GM12865 (cell line): ENCODE data around the gene KIFAP3.
"Not testable (repeated sequence)": the region's sequence is repeated elsewhere in the genome, so short reads cannot be mapped to it uniquely, and the experiment has no call there.

Experiments used
- DNase-seq: peaks from one replicate; pipeline ENCODE4 v3.0.0; 2010; ENCODE audit warnings: low read depth
- H3K4me3 ChIP-seq: 2 replicates; pipeline ENCODE4 v1.5.1; 2011; ENCODE audit warnings: mild to moderate bottlenecking, low read depth, low read length, control low read depth
- TF ChIP-seq, protein P1 (sequence below): IDR thresholded peaks from 2 replicates; pipeline ENCODE4 v1.5.1; 2011; ENCODE audit warnings: low read length, control low read depth, low read depth, inconsistent platforms; ENCODE audit not compliant: insufficient read depth; ENCODE audit errors: missing control alignments

The KIFAP3 gene

DNA sequence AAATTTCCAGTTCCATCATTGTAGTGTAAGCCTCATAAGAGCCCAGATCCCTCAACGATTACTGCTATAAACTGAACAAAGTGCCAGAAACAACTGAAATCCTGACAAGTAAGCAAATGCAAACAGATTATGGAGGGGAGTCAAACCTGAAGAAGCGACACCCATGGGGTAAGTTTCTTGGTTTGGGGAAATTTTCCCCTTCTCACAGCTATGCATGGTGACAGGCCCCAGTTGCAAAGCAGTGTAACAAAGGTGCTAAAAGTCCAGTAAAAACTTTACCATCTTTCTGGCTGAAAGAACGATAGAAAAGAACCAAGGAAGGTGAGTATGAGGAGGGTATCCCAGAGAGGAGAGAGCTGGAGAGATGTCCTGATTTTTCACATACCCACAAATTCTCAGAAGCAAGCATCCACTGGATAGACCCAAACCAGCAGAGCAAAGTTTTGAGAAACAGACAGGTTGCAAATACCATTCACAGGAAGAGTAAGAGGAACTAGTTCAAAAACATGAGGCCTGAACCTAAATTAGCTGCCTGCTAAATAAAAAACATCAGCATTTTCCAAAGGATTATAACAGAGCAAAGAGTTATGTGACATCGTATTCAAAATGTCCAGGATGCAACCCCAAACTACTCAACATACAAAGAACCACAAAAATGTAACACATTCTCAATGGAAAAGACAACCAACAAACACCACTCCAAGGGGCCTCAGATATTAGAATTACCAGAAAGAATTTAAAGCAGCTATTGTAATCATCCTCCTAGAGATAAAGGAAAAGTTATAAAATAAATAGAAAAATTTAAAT, 195.3 kb downstream of the KIFAP3 start:
- TF ChIP-seq, protein P1, sequence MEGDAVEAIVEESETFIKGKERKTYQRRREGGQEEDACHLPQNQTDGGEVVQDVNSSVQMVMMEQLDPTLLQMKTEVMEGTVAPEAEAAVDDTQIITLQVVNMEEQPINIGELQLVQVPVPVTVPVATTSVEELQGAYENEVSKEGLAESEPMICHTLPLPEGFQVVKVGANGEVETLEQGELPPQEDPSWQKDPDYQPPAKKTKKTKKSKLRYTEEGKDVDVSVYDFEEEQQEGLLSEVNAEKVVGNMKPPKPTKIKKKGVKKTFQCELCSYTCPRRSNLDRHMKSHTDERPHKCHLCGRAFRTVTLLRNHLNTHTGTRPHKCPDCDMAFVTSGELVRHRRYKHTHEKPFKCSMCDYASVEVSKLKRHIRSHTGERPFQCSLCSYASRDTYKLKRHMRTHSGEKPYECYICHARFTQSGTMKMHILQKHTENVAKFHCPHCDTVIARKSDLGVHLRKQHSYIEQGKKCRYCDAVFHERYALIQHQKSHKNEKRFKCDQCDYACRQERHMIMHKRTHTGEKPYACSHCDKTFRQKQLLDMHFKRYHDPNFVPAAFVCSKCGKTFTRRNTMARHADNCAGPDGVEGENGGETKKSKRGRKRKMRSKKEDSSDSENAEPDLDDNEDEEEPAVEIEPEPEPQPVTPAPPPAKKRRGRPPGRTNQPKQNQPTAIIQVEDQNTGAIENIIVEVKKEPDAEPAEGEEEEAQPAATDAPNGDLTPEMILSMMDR: no peak
- no peak for DNase-seq
- no peak overlapping the region for H3K4me3 ChIP-seq

- no peak for DNase-seq
- no peak overlapping the region for H3K4me3 ChIP-seq
- TF ChIP-seq, protein P1: no peak
These were observed 196.0 kb downstream of the KIFAP3 start for GRCh38 chr1:169878498-169878897.

DNA sequence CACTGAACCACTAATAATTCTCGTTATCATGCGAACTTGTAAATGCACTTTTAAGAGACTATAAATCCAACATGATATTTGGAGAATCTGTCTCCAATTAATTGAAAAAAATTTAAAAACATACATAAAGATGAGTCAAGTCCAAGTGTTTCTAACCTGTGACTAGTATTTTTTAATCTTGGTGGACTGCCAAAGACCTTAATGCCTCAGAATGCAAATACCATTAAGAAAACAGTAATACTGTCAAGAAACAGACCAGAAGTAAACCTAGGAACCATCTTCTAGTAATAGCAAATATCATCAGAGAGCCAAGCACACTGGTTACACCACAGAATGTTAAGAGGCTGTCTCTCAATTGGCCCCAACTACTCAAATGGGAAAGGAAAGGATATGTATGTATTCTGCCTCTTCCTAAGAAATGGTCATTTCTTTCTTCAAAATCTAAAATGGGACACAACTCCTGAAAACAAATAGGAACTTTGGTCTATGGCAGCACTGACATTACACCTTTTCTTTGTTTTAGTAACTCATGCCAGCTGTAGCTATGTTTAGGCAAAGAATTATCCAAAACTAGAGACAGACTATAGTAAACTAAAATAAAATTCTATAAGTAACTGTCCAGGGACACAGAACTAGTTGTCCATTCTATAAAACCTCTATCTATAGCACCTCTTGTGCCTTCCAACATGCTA, 196.5 kb downstream of the KIFAP3 start:
- no peak for DNase-seq
- TF ChIP-seq, protein P1: no peak
- no peak overlapping the region for H3K4me3 ChIP-seq

DNA sequence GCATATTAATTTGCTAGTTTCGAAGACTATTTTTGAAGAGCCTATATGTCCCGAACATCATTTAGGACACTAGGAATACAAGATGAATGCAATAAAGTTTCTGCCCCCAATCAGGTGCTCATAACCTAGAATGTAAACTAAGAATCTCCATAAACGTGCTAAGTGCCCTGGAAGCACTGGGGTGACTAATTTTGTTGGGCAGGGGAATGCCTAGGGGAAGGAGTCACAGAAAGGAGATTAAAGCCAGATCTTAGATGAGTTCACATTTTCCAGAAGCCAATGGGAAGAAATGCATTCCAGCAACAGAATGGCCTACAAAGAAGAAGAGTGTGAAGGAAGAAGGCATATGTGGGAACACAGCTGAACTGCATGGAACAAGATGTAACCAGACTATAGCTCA, 200.3 kb downstream of the KIFAP3 start:
- TF ChIP-seq, protein P1: no peak

DNA sequence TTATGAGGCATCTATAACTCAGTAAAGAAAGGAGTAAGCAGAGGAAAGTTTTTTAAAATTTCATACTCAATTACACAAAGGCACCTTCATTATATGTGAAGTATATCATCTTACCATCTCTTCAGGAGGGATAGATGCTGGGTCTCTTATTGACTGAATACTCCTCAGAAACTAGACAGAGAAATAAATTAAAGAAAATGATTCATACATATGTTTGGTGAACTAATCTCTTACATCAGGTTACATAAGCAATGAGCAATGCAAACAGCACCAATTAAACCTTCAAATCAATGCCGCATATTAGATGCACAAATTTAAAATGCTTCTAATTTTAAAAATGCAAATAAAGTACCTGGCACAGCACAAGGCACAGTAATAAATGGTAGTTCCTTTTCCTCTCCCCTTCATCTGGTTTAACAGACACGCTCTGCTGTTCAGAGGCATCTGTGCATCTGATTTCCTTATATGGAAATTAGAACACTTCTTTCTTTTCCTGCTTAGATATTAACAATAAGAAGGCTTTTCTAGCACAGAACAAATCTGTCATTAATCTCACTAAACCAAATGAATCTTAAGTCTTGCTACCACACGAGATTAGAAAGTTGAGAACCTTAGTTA, 200.8 kb downstream of the KIFAP3 start:
- DNase-seq: no peak

More for the DNA sequence above, 200.3 kb downstream of the KIFAP3 start:
- DNase-seq: no peak
- no peak overlapping the region for H3K4me3 ChIP-seq

DNA sequence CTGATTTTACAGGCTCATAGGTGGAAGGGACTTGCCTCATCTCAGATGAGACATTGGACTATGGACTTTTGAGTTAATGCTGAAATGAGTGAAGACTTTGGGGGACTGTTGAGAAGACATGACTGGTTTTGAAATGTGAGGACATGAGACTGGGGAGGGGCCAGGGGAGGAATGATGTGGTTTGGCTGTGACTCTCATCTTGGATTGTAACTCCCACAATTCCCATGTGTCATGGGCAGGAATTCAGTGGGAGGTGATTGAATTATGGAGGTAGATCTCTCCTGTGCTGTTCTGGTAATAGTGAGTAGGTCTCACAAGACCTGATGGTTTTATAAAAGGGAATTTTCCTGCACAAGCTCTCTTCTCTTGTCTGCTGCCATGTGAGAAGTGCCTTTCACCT, 201.6 kb downstream of the KIFAP3 start:
- no peak for DNase-seq
- TF ChIP-seq, protein P1: no peak
- H3K4me3 ChIP-seq: no peak overlapping the region

More for the DNA sequence above, 200.8 kb downstream of the KIFAP3 start:
- TF ChIP-seq, protein P1: no peak
- H3K4me3 ChIP-seq: no peak overlapping the region

DNA sequence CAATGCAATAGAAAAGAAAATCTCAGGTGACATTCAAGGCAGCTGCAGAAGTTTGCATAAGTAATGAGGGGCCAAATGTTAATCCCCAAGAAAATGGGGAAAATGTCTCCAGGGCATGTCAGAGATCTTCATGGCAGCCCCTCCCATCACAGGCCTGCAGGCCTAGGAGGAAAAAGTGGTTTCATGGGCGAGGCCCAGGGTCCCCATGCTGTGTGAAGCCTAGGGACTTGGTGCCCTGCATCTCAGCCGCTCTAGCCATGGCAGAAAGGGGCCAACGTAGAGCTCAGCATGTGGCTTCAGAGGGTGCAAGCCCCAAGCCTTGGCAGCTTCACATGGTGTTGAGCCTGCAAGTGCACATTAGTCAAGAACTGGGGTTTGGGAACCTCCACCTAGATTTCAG, 202.5 kb downstream of the KIFAP3 start:
- not testable (repeated sequence) for H3K4me3 ChIP-seq, DNase-seq
